Lower lobe of right lung (tissue), 2 donors: Measurements from ENCODE around the gene OBSCN. TPM values are rescaled to one million over a fixed set of nuclear protein-coding genes. Genes with fewer than 3 reads are reported as not detected.

ENCODE experiments used
- ATAC-seq, 2 donors: fragments of 200-7000 bp; cut with Tn5 transposase; one replicate each; pipeline ENCODE4 v1.9.1; 2020 to 2022; ENCODE audit warnings: mild to moderate bottlenecking in 2 of 2, moderate library complexity in 2 of 2
- DNase-seq: peaks from one replicate; pipeline ENCODE4 v3.0.0-alpha.2; 2020
- H3K27ac ChIP-seq: fragments of 200-600 bp; one replicate; pipeline ENCODE4 v1.8.0; 2022
- H3K27me3 ChIP-seq: fragments of 200-600 bp; one replicate; pipeline ENCODE4 v1.8.0; 2022; ENCODE audit warnings: low read depth
- H3K36me3 ChIP-seq: fragments of 200-600 bp; one replicate; pipeline ENCODE4 v1.8.0; 2022; ENCODE audit warnings: mild to moderate bottlenecking
- H3K4me1 ChIP-seq: fragments of 200-600 bp; one replicate; pipeline ENCODE4 v1.8.0; 2022
- H3K4me3 ChIP-seq: fragments of 200-600 bp; one replicate; pipeline ENCODE4 v1.8.0; 2022; ENCODE audit warnings: mild to moderate bottlenecking
- H3K9me3 ChIP-seq: fragments of 200-600 bp; one replicate; pipeline ENCODE4 v1.8.0; 2022
- CTCF ChIP-seq: fragments of 200-600 bp; IDR thresholded peaks from one replicate; pipeline ENCODE4 v1.8.0; 2022; ENCODE audit warnings: antibody characterized with exemption, mild to moderate bottlenecking
- intact Hi-C: fragments of 100-400 bp; cut with DNase I; formaldehyde crosslinking; loops from one replicate; pipeline ENCODE4 v1.11.0; 2022
- total RNA-seq: library from RNA; stranded (reverse); fragmentation: NEBNext Ultra II Directional; extraction: Animal tissue kit (Norgen Biotek cat#: 25700); gene quantifications from one replicate; pipeline ENCODE4 v1.2.1, GENCODE V29; 2021
- donor health status: DM: no; HTN: yes; CAD: no; lungs with severe emphysema.

Gene OBSCN
- total RNA-seq, 1 donor from 2014 or later: 35.6 TPM

GRCh38 chr1:228378873-228379460 is 171.1 kb downstream of the OBSCN start:
- Histone ChIP-seq H3K9me3 (no peaks in the 10 kb centered on the region), H3K36me3 (no peaks in the 10 kb centered on the region), H3K4me1 (peaks cover 11% of the 10 kb centered on the region), H3K27ac (peak overlapping the region; percentile 37), H3K27me3 (peaks cover 7% of the 10 kb centered on the region), H3K4me3 (peak overlapping the region; percentile 56)
- DNase-seq (peak; percentile 62), ATAC-seq (peak; percentile 22 to 62)
- no peak for TF ChIP-seq CTCF
- intact Hi-C loops: no loop called here

GRCh38 chr1:228379666-228380065 is 171.8 kb downstream of the OBSCN start:
- DNase-seq: peak; percentile 32
- Histone ChIP-seq H3K36me3 (no peaks in the 10 kb centered on the region), H3K27me3 (peaks cover 7% of the 10 kb centered on the region), H3K4me1 (peaks cover 11% of the 10 kb centered on the region), H3K9me3 (no peaks in the 10 kb centered on the region), H3K27ac (no peak overlapping the region), H3K4me3 (peak overlapping the region; percentile 56)
- intact Hi-C loops: no loop called here
- no peak for ATAC-seq
- no peak for TF ChIP-seq CTCF

- peaks cover 7% of the 10 kb centered on the region for H3K27me3 ChIP-seq
- H3K36me3 ChIP-seq: no peaks in the 10 kb centered on the region
- DNase-seq (no peak), ATAC-seq (no peak)
- no peak for TF ChIP-seq CTCF
- peaks cover 11% of the 10 kb centered on the region for H3K4me1 ChIP-seq
- intact Hi-C loops: no loop called here
- H3K9me3 ChIP-seq: no peaks in the 10 kb centered on the region
- H3K4me3 ChIP-seq: no peak overlapping the region
- no peak overlapping the region for H3K27ac ChIP-seq
These were observed 173.5 kb downstream of the OBSCN start for GRCh38 chr1:228381356-228381755.

GRCh38 chr1:228383773-228384172 is 175.9 kb downstream of the OBSCN start:
- ATAC-seq (no peak), DNase-seq (no peak)
- no peak overlapping the region for H3K27ac ChIP-seq
- intact Hi-C loops: no loop called here
- H3K36me3 ChIP-seq: no peaks in the 10 kb centered on the region
- H3K27me3 ChIP-seq: peaks cover 4% of the 10 kb centered on the region
- no peak overlapping the region for H3K4me3 ChIP-seq
- H3K9me3 ChIP-seq: no peaks in the 10 kb centered on the region
- no peak for TF ChIP-seq CTCF
- peaks cover 9% of the 10 kb centered on the region for H3K4me1 ChIP-seq

GRCh38 chr1:228385232-228385631 is 177.4 kb downstream of the OBSCN start:
- Histone ChIP-seq H3K36me3 (no peaks in the 10 kb centered on the region), H3K4me3 (no peak overlapping the region), H3K27ac (no peak overlapping the region), H3K27me3 (no peaks in the 10 kb centered on the region), H3K9me3 (no peaks in the 10 kb centered on the region), H3K4me1 (no peaks in the 10 kb centered on the region)
- intact Hi-C loops: no loop called here
- TF ChIP-seq CTCF: no peak
- ATAC-seq (no peak), DNase-seq (no peak)
